ENCODE results near the gene FLVCR1. TPM values are rescaled to one million over a fixed set of nuclear protein-coding genes. Genes with fewer than 3 reads are reported as not detected.

The FLVCR1 gene
- total RNA-seq, 1 experiment from 2014 or later, result 26.4 TPM

- no peaks in the 10 kb centered on the region for H3K27me3 ChIP-seq (replicated peaks; ENCODE audit: insufficient read depth, low read depth, low read length, poor library complexity)
- BruUV-seq (replicated peaks), result no TSS peak
- no peak for DNase-seq (ENCODE audit: low spot score)
- no peak overlapping the region for H3K4me3 ChIP-seq (ENCODE audit: low read depth, low read length, poor library complexity, severe bottlenecking)
- no peaks in the 10 kb centered on the region for H3K9me3 ChIP-seq (ENCODE audit: low read depth, low read length, poor library complexity, severe bottlenecking)
- no peaks in the 10 kb centered on the region for H3K36me3 ChIP-seq (ENCODE audit: insufficient read depth, low read length, poor library complexity, severe bottlenecking)
- ChIA-PET CTCF (no interaction called here), POLR2A (ENCODE audit: low non-redundant PET) (no interaction called here)
- H3K27ac ChIP-seq (ENCODE audit: low read depth, low read length, poor library complexity, severe bottlenecking), result no peak overlapping the region
- no peak for TF ChIP-seq EZH2 (IDR thresholded peaks at IDR 0.05; ENCODE audit: borderline replicate concordance, low read depth, low read length, poor library complexity, severe bottlenecking)
- no peak for TF ChIP-seq CTCF (conservative IDR thresholded peaks at IDR 0.05; ENCODE audit: low read depth, low read length)
- intact Hi-C loops (cut with micrococcal nuclease; ENCODE audit: unreplicated experiment), result no loop called here
- H3K4me1 ChIP-seq (ENCODE audit: insufficient read depth, low read length, poor library complexity, severe bottlenecking), result no peaks in the 10 kb centered on the region
These were observed 85.3 kb downstream of the FLVCR1 start for GRCh38 chr1:212943393-212943710.

GRCh38 chr1:212944229-212944901 is 86.3 kb downstream of the FLVCR1 start:
- no peaks in the 10 kb centered on the region for H3K36me3 ChIP-seq (ENCODE audit: insufficient read depth, low read length, poor library complexity, severe bottlenecking)
- no TSS peak for BruUV-seq (replicated peaks)
- no peak overlapping the region for H3K27ac ChIP-seq (ENCODE audit: low read depth, low read length, poor library complexity, severe bottlenecking)
- no peak overlapping the region for H3K4me3 ChIP-seq (ENCODE audit: low read depth, low read length, poor library complexity, severe bottlenecking)
- H3K9me3 ChIP-seq (ENCODE audit: low read depth, low read length, poor library complexity, severe bottlenecking), result no peaks in the 10 kb centered on the region
- TF ChIP-seq CTCF (conservative IDR thresholded peaks at IDR 0.05; ENCODE audit: low read depth, low read length) (no peak), EZH2 (IDR thresholded peaks at IDR 0.05; ENCODE audit: borderline replicate concordance, low read depth, low read length, poor library complexity, severe bottlenecking) (no peak)
- DNase-seq (ENCODE audit: low spot score), result no peak
- H3K4me1 ChIP-seq (ENCODE audit: insufficient read depth, low read length, poor library complexity, severe bottlenecking), result no peaks in the 10 kb centered on the region
- POLR2A ChIA-PET (ENCODE audit: low non-redundant PET), result no interaction called here
- CTCF ChIA-PET, result no interaction called here
- intact Hi-C loops (cut with micrococcal nuclease; ENCODE audit: unreplicated experiment), result no loop called here
- H3K27me3 ChIP-seq (replicated peaks; ENCODE audit: insufficient read depth, low read depth, low read length, poor library complexity), result no peaks in the 10 kb centered on the region

GRCh38 chr1:212945056-212945455 is 87.0 kb downstream of the FLVCR1 start:
- ChIA-PET POLR2A (ENCODE audit: low non-redundant PET) (no interaction called here), CTCF (no interaction called here)
- Histone ChIP-seq H3K4me3 (ENCODE audit: low read depth, low read length, poor library complexity, severe bottlenecking) (no peak overlapping the region), H3K27me3 (replicated peaks; ENCODE audit: insufficient read depth, low read depth, low read length, poor library complexity) (no peaks in the 10 kb centered on the region), H3K27ac (ENCODE audit: low read depth, low read length, poor library complexity, severe bottlenecking) (no peak overlapping the region), H3K4me1 (ENCODE audit: insufficient read depth, low read length, poor library complexity, severe bottlenecking) (peaks cover 4% of the 10 kb centered on the region), H3K9me3 (ENCODE audit: low read depth, low read length, poor library complexity, severe bottlenecking) (no peaks in the 10 kb centered on the region), H3K36me3 (ENCODE audit: insufficient read depth, low read length, poor library complexity, severe bottlenecking) (no peaks in the 10 kb centered on the region)
- BruUV-seq (replicated peaks), result no TSS peak
- intact Hi-C loops (cut with micrococcal nuclease; ENCODE audit: unreplicated experiment), result no loop called here
- no peak for TF ChIP-seq CTCF (conservative IDR thresholded peaks at IDR 0.05; ENCODE audit: low read depth, low read length)
- TF ChIP-seq EZH2 (IDR thresholded peaks at IDR 0.05; ENCODE audit: borderline replicate concordance, low read depth, low read length, poor library complexity, severe bottlenecking), result no peak
- DNase-seq (ENCODE audit: low spot score), result no peak

Data from A673 (cell line).